AG04450 (cell line): ENCODE results near the gene SYTL3. TPM values are rescaled to one million over a fixed set of nuclear protein-coding genes. Genes with fewer than 3 reads are reported as not detected.

Experiments used
- CTCF ChIA-PET: fragments of 300-600, 350-600 bp; formaldehyde crosslinking; extraction: SDS; loops from one replicate; lab custom pipeline; 2022; ENCODE audit warnings: antibody characterized with exemption, inconsistent platforms; lab: Charles Lee
- POLR2A ChIA-PET: fragments of 350-600 bp; formaldehyde crosslinking; extraction: SDS; loops from one replicate; lab custom pipeline; 2021; ENCODE audit warnings: antibody characterized with exemption, inconsistent platforms; lab: Yijun Ruan, JAX
- DNase-seq: peaks from one replicate; pipeline ENCODE4 v3.0.0-alpha.2; 2011; ENCODE audit warnings: low read depth, low spot score
- H3K27ac ChIP-seq: one replicate; pipeline ENCODE4 v1.5.1; 2012; ENCODE audit warnings: low read depth, low read length, control low read depth
- H3K27me3 ChIP-seq: one replicate; pipeline ENCODE4 v1.6.0; 2012; ENCODE audit warnings: low read length; ENCODE audit not compliant: control insufficient read depth, insufficient read depth
- H3K4me3 ChIP-seq: 2 replicates; pipeline ENCODE4 v1.5.1; 2011; ENCODE audit warnings: mild to moderate bottlenecking, low read depth, low read length, control low read depth
- H3K9me3 ChIP-seq: 2 replicates; pipeline ENCODE4 v1.5.1; 2012; ENCODE audit warnings: low read length; ENCODE audit not compliant: control insufficient read depth, insufficient read depth
- CTCF ChIP-seq: IDR thresholded peaks from 2 replicates; pipeline ENCODE4 v1.5.1; 2011; ENCODE audit warnings: low read depth, low read length, control low read depth, inconsistent platforms
- polyA plus RNA-seq: library from polyadenylated mRNA; depleted of rRNA; stranded (reverse); fragments of >200 nt; gene quantifications from 2 replicates; pipeline ENCODE4 v1.2.3, GENCODE V29; 2011

Gene SYTL3
- polyA plus RNA-seq, 1 experiment = 1.6 TPM

- CTCF ChIA-PET = interaction anchor here (0.6 to 7.2 kb wide), 4 partner anchors 305 to 393 kb away, joined by 3 to 111 read pairs (median 51); no protein-coding TSS in a partner anchor
- TF ChIP-seq CTCF = no peak
- H3K27me3 ChIP-seq = no peaks in the 10 kb centered on the region
- H3K4me3 ChIP-seq = no peak overlapping the region
- H3K27ac ChIP-seq = no peak overlapping the region
- POLR2A ChIA-PET = no interaction called here
- no peak for DNase-seq
- peaks cover 9% of the 10 kb centered on the region; the same call in 1 of the 2 replicates for H3K9me3 ChIP-seq
Measured at GRCh38 chr6:158606935-158607334, 42.9 kb upstream of the SYTL3 start.

- no peak overlapping the region for H3K27ac ChIP-seq
- H3K27me3 ChIP-seq = no peaks in the 10 kb centered on the region
- no peak for DNase-seq
- peaks cover 9% of the 10 kb centered on the region; the same call in 1 of the 2 replicates for H3K9me3 ChIP-seq
- ChIA-PET CTCF (interaction anchor here (0.8 to 5.4 kb wide), 3 partner anchors 89 to 394 kb away, joined by 3 to 97 read pairs (median 5); no protein-coding TSS in a partner anchor), POLR2A (no interaction called here)
- H3K4me3 ChIP-seq = no peak overlapping the region
- no peak for TF ChIP-seq CTCF
Measured at GRCh38 chr6:158607411-158608170, 42.3 kb upstream of the SYTL3 start.

DNA sequence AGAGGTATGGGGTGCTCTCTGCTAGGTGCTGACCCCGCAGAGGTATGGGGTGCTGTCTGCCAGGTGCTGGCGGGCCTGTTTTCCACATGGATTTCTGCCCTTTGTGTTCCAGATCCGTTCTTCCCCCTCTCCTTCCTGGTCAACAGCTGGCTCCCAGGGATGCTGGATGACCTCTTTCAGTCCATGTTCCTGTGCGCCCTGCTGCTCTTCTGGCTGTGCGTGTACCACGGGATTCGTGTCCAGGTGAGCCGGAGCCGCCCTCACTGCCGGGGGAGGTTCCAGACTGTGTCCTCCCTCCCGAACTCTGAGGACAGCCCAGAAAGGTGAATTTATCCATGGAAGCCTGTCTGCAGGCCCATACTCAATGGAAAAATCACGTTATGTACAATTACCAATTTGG lies 41.6 kb upstream of the SYTL3 start:
- Histone ChIP-seq H3K4me3 (no peak overlapping the region), H3K9me3 (peaks cover 9% of the 10 kb centered on the region; the same call in 1 of the 2 replicates), H3K27ac (no peak overlapping the region), H3K27me3 (no peaks in the 10 kb centered on the region)
- DNase-seq = no peak
- TF ChIP-seq CTCF = no peak
- ChIA-PET POLR2A (no interaction called here), CTCF (interaction anchor here (0.7 to 5.4 kb wide), 5 partner anchors 52 to 394 kb away, joined by 3 to 97 read pairs (median 5); no protein-coding TSS in a partner anchor)

DNA sequence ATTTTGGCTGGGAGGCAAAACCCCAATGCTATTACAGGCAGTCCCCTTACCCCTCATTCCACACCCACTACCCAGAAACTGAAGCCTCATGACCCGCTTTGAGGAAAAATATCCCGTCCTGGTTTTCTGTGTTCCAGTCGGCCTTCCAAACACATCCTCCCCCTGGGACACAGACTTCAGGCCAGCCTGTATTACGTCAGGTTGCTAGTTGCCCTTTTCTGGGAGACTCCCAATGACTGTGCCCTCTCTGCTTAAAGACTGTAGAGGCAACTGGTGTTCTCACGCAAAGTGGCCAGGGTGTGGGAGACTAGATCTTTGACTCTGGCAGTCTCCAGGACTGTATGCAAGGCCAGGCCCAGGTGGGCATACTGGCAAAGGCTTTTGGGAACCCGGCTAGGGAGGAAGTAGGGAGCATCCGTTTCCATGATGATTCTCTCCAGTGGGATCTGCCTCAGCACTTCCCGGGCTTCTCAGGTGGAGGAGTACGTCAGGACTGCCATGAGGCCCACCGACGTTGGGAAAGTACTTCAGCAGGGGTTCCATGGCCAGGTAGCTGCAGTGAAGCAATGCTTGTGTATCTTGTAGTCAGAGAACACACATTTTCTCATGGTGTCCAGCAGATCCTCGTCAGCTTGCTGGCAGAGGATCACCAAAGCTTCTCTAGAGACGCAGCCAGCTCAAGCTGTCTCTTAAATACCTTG lies 40.2 kb upstream of the SYTL3 start:
- DNase-seq = no peak
- TF ChIP-seq CTCF = no peak
- Histone ChIP-seq H3K9me3 (peaks cover 9% of the 10 kb centered on the region; the same call in 1 of the 2 replicates), H3K27me3 (no peaks in the 10 kb centered on the region), H3K27ac (no peak overlapping the region), H3K4me3 (no peak overlapping the region)
- CTCF ChIA-PET = interaction anchor here (1.5 to 2.2 kb wide), 2 partner anchors 389 to 395 kb away, joined by 6 to 8 read pairs; no protein-coding TSS in a partner anchor
- POLR2A ChIA-PET = no interaction called here
